NK-92 treated with Interleukin-12 subunit alpha and Interleukin-12 subunit beta, amount 100 ng/mL, for 24 hours (cell line): ENCODE data around the gene IL10RA.
"Not testable (repeated sequence)": the region's sequence is repeated elsewhere in the genome, so short reads cannot be mapped to it uniquely, and the experiment has no call there.

Experiments
- DNase-seq: peaks from one replicate; lab custom pipeline; 2025; lab: John Stamatoyannopoulos, UW

The IL10RA gene

GRCh38 chr11:117962826-117963225 is 23.4 kb upstream of the IL10RA start:
- DNase-seq: no peak

- DNase-seq: no peak
Observed at GRCh38 chr11:117966908-117967307, 19.3 kb upstream of the IL10RA start.

GRCh38 chr11:117969160-117969991 is 16.8 kb upstream of the IL10RA start:
- no peak for DNase-seq

GRCh38 chr11:117970400-117971024 is 15.7 kb upstream of the IL10RA start:
- DNase-seq: no peak

GRCh38 chr11:117972044-117972443 is 14.2 kb upstream of the IL10RA start:
- DNase-seq: no peak

- no peak for DNase-seq
Observed at GRCh38 chr11:117972629-117973502, 13.3 kb upstream of the IL10RA start.

- DNase-seq: no peak
Observed at GRCh38 chr11:117973503-117973860, 12.7 kb upstream of the IL10RA start.

- no peak for DNase-seq
Observed at GRCh38 chr11:117976445-117976844, 9.7 kb upstream of the IL10RA start.

GRCh38 chr11:117977029-117977428 is 9.2 kb upstream of the IL10RA start:
- no peak for DNase-seq

- DNase-seq: not testable (repeated sequence)
Observed at GRCh38 chr11:117977612-117978264, 8.5 kb upstream of the IL10RA start.

GRCh38 chr11:117978291-117978910 is 7.8 kb upstream of the IL10RA start:
- DNase-seq: not testable (repeated sequence)

- DNase-seq: no peak
Observed at GRCh38 chr11:117978991-117979390, 7.2 kb upstream of the IL10RA start.

GRCh38 chr11:117979481-117980211 is 6.5 kb upstream of the IL10RA start:
- no peak for DNase-seq

GRCh38 chr11:117980280-117980679 is 5.9 kb upstream of the IL10RA start:
- no peak for DNase-seq

- DNase-seq: no peak
Observed at GRCh38 chr11:117980720-117981119, 5.5 kb upstream of the IL10RA start.

- no peak for DNase-seq
Observed at GRCh38 chr11:117983163-117983475, 3.1 kb upstream of the IL10RA start.

GRCh38 chr11:117984476-117984875 is 1.7 kb upstream of the IL10RA start:
- no peak for DNase-seq

GRCh38 chr11:117986981-117987574 is 884 bp downstream of the IL10RA start:
- peak; percentile 56 for DNase-seq

GRCh38 chr11:117989351-117990102 is 3.3 kb downstream of the IL10RA start:
- no peak for DNase-seq

- DNase-seq: no peak
Observed at GRCh38 chr11:117992136-117992535, 5.9 kb downstream of the IL10RA start.
